GM21619 (cell line): ENCODE measurements around the gene MALT1.
A peak's percentile ranks its signal among the peaks of the same experiment; 100 is the strongest.
"Not testable (repeated sequence)": the region's sequence is repeated elsewhere in the genome, so short reads cannot be mapped to it uniquely, and the experiment has no call there.

Experiments
- ATAC-seq: cut with Tn5 transposase; IDR thresholded peaks from one replicate; pipeline ENCODE4 v1.9.1; 2021; ENCODE audit not compliant: unreplicated experiment

Gene MALT1

GRCh38 chr18:58728719-58729118, 57.5 kb downstream of the MALT1 start:
- ATAC-seq, result no peak

- ATAC-seq, result no peak
Observed at GRCh38 chr18:58730618-58731017, 59.4 kb downstream of the MALT1 start.

GRCh38 chr18:58732471-58732870, 61.2 kb downstream of the MALT1 start:
- ATAC-seq, result no peak

- no peak for ATAC-seq
Observed at GRCh38 chr18:58733866-58734265, 62.6 kb downstream of the MALT1 start.

- ATAC-seq, result no peak
Observed at GRCh38 chr18:58738322-58738721, 67.1 kb downstream of the MALT1 start.

- no peak for ATAC-seq
Observed at GRCh38 chr18:58745914-58746313, 74.6 kb downstream of the MALT1 start.

GRCh38 chr18:58748899-58749595, 77.8 kb downstream of the MALT1 start:
- no peak for ATAC-seq

- no peak for ATAC-seq
Observed at GRCh38 chr18:58753976-58754375, 82.7 kb downstream of the MALT1 start.

- no peak for ATAC-seq
Observed at GRCh38 chr18:58754544-58755068, 83.3 kb downstream of the MALT1 start.

GRCh38 chr18:58755304-58756010, 84.2 kb downstream of the MALT1 start:
- no peak for ATAC-seq

GRCh38 chr18:58756148-58756547, 84.9 kb downstream of the MALT1 start:
- ATAC-seq, result no peak

- no peak for ATAC-seq
Observed at GRCh38 chr18:58756596-58757240, 85.5 kb downstream of the MALT1 start.

- not testable (repeated sequence) for ATAC-seq
Observed at GRCh38 chr18:58757351-58757750, 86.1 kb downstream of the MALT1 start.

GRCh38 chr18:58758046-58758445, 86.8 kb downstream of the MALT1 start:
- ATAC-seq, result no peak

- ATAC-seq, result no peak
Observed at GRCh38 chr18:58758606-58759005, 87.3 kb downstream of the MALT1 start.

GRCh38 chr18:58761241-58761969, 90.1 kb downstream of the MALT1 start:
- ATAC-seq, result peak; percentile 59

- ATAC-seq, result no peak
Observed at GRCh38 chr18:58761970-58762780, 90.9 kb downstream of the MALT1 start.

- ATAC-seq, result no peak
Observed at GRCh38 chr18:58762781-58763171, 91.5 kb downstream of the MALT1 start.

- no peak for ATAC-seq
Observed at GRCh38 chr18:58766164-58766563, 94.9 kb downstream of the MALT1 start.

- no peak for ATAC-seq
Observed at GRCh38 chr18:58766946-58767345, 95.7 kb downstream of the MALT1 start.
